ENCODE results near the gene ZRANB1.

ZRANB1 gene

DNA sequence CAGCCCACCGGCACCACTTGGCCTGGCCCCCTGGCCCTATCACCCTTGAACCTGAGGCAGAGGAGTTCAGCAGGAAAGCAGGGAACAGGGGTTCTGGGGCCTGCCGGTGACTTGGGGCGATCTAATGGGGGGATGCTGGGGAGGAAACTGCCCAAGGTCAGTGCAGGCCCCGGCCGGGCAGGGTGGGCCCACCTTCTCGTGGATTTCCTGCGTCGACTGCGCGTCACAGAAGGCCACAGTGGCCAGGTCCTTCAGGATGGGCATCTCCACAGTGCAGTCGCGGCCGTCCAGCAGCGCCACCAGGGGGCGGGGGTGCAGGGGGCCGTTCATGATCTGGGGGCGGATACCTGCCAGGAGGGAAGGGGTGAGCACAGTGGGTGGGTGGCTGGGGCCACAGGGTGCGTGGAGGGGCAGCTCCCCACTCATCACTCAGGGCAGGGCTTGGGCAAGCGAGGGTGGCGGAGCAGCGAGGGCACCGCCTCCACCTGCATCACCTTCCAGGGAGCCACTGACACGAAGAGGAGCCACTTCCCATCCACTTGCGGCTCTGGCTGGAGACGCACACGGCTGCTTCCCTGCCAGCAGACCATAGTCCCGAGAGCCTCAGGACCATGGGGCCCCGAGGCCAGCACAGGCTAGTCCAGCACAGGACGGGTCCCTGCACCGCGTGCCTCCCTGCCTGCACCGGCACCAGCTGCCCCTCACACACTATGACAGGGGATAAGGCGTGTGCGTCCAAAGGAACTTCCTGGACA is 61.4 kb downstream of the ZRANB1 start:
- in situ Hi-C loops (cut with HindIII; ENCODE audit: low sequenced_read_pairs): no loop called here

DNA sequence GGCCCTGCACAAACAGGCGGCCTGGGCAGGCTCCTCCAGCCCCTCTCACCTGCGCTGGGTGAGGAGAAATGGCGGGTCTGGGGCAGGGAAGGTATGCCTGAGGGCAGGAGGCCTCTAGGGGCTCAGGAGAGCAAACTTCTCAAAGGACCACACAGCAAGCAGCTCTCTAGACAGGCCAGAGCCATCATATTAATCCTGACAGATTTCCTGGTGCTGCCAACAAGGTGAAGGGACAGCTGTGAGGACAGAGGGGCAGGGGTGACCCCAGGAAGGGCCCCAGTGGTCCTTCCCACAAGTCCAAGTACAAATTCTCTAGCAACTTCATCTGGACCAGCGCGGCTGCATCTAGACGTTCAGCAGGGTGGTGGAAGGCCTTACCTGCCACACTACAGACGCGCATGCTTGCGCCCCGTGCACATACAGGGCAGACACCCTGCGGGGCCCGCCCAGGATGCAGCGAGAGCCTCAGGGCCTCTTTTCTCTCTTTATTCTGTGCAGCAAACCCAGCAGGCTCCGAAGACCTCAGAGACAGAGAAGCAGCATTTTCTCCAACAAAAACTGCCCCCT is 62.1 kb downstream of the ZRANB1 start:
- in situ Hi-C loops (cut with HindIII; ENCODE audit: low sequenced_read_pairs): no loop called here

GRCh38 chr10:125004571-125005311 is 62.8 kb downstream of the ZRANB1 start:
- in situ Hi-C loops (cut with HindIII; ENCODE audit: low sequenced_read_pairs): no loop called here

- in situ Hi-C loops (cut with HindIII; ENCODE audit: low sequenced_read_pairs): no loop called here
Measured at GRCh38 chr10:125005312-125006187, 63.6 kb downstream of the ZRANB1 start.

GRCh38 chr10:125006188-125006680 is 64.3 kb downstream of the ZRANB1 start:
- in situ Hi-C loops (cut with HindIII; ENCODE audit: low sequenced_read_pairs): no loop called here

DNA sequence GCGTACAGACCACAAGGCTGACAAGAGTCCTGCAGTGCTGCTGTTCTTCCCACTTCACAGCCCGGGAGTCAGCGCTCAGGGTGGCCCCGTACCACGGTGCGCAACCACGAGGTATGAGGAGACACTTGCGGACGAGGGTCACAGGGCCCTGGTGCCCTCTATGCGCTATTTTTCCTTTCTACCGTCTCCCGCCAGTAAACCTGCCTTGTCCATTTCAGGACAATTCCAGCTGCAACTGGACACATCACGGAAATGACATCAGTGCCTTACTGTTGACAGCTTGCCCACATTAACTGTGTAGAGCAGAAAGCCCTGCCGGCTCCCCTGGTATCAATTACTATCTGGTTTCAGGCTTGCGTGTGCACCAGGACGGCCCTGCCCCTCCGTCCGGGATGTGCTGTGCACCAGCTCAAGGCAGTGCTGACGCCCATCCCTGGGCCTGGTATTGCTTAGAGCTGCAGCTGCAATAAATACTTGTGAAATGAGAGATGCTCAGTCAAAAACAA is 65.1 kb downstream of the ZRANB1 start:
- in situ Hi-C loops (cut with HindIII; ENCODE audit: low sequenced_read_pairs): no loop called here

DNA sequence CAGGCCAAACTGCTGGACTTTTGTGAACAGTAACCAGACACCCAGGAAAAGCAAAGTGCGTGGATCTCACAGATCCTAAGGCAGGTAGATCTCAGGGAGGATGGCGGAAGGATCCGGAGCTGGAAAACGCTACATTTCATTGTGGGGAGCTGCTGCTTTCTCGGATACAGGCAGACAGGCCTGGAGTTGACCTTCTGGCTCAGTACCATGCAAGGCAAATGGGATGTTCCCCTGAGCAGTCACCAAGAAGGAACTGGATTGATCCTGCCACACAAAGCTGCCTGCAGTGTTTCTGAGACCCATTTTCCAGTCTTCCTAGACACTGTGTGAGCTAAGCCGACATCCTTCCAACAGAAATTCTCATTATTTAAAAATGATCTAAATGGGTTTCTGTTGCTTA is 65.5 kb downstream of the ZRANB1 start:
- in situ Hi-C loops (cut with HindIII; ENCODE audit: low sequenced_read_pairs): no loop called here

GRCh38 chr10:125008689-125009638 is 67.0 kb downstream of the ZRANB1 start:
- in situ Hi-C loops (cut with HindIII; ENCODE audit: low sequenced_read_pairs): no loop called here

DNA sequence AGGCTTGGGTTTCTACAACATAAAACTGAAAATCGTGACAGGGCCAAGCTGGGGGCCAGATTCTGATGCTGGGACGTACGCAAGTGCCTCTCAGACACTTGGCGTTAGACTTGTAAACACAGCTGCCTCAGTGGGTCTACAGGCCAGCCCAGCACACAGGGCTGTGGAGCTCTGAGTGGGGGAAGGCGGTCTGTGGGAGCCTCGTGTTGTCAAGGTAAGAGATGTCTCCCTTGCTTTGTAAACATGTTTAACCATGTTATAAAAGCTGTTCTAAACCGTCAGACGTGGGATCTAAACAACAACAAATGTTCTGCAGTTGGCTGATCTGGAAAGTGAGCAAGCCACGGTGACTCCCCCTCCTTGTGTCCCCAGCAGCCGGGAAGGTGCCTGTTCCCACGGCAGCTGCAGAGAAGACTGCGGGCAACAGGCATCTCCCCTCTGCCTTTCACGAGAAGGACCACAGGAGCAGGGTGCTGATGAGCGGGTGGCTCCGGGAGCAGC is 67.8 kb downstream of the ZRANB1 start:
- in situ Hi-C loops (cut with HindIII; ENCODE audit: low sequenced_read_pairs): no loop called here

DNA sequence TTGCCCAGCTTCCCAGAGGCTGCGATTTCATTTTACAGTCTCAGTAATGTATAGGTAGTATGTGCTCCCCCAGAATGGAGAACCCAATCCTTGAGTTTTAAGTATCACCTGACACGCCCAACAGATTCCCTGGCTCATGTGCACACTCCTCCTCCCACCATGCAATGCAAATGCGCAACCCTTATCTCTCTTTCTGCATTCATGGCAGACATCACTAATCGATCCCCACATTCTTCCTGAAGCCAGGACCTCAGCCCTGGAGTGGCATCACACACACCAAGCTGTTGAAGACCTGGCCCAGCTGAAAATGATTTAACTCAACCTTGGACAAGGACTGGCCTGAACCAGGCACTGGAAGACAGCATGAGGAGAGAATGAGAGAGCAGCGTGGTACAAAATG is 68.4 kb downstream of the ZRANB1 start:
- in situ Hi-C loops (cut with HindIII; ENCODE audit: low sequenced_read_pairs): no loop called here

GRCh38 chr10:125011171-125011925 is 69.4 kb downstream of the ZRANB1 start:
- in situ Hi-C loops (cut with HindIII; ENCODE audit: low sequenced_read_pairs): no loop called here

GRCh38 chr10:125011926-125012705 is 70.2 kb downstream of the ZRANB1 start:
- in situ Hi-C loops (cut with HindIII; ENCODE audit: low sequenced_read_pairs): no loop called here

- in situ Hi-C loops (cut with HindIII; ENCODE audit: low sequenced_read_pairs): no loop called here
Measured at GRCh38 chr10:125012851-125013528, 71.1 kb downstream of the ZRANB1 start.

DNA sequence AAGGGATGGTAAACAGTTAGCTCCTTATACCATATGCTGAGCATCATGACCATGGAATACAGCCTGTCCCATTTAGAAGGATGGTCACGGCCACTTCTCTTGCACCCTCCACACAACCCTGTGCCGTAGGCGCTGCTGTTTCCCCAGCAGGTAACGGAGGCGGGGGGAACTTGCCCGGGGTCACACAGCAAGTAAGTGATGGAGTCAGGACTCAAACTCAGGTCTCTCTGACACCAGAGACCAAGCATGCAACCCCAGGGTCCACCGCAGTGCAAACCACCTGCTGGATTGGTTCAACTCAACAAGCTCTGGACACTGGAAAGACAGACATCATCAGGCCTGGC is 71.6 kb downstream of the ZRANB1 start:
- in situ Hi-C loops (cut with HindIII; ENCODE audit: low sequenced_read_pairs): no loop called here

- in situ Hi-C loops (cut with HindIII; ENCODE audit: low sequenced_read_pairs): no loop called here
Measured at GRCh38 chr10:125014086-125014830, 72.3 kb downstream of the ZRANB1 start.

GRCh38 chr10:125014836-125015355 is 73.0 kb downstream of the ZRANB1 start:
- in situ Hi-C loops (cut with HindIII; ENCODE audit: low sequenced_read_pairs): no loop called here
